Fibroblast of the conjunctiva (primary cell): Measurements from ENCODE around the gene ARL16.

Experiments used
- DNase-seq: peaks from one replicate; pipeline ENCODE4 v3.0.0-alpha.2; 2010; ENCODE audit warnings: low read depth

Gene ARL16

GRCh38 chr17:81666342-81667191, 17.0 kb downstream of the ARL16 start, which contains the start of the genes CCDC137 and OXLD1:
TSS of gene CCDC137 (plus strand) at chr17:81666737. CDS start at chr17:81666767, 30 bp downstream.
TSS of gene OXLD1 (minus strand) at chr17:81666605. CDS start at chr17:81666577, 28 bp downstream.
- peak; percentile 92 for DNase-seq

- no peak for DNase-seq
Measured at GRCh38 chr17:81666092-81666341, 17.6 kb downstream of the ARL16 start.

GRCh38 chr17:81665205-81666091, 18.1 kb downstream of the ARL16 start:
- DNase-seq, result no peak

GRCh38 chr17:81664051-81664470, 19.5 kb downstream of the ARL16 start:
- DNase-seq, result no peak

GRCh38 chr17:81662002-81662401, 21.6 kb downstream of the ARL16 start:
- no peak for DNase-seq

- DNase-seq, result no peak
Measured at GRCh38 chr17:81660441-81660840, 23.2 kb downstream of the ARL16 start.

- DNase-seq, result no peak
Measured at GRCh38 chr17:81659038-81659437, 24.6 kb downstream of the ARL16 start.

- DNase-seq, result no peak
Measured at GRCh38 chr17:81656835-81657234, 26.8 kb downstream of the ARL16 start.

- DNase-seq, result no peak
Measured at GRCh38 chr17:81656118-81656743, 27.4 kb downstream of the ARL16 start, which contains the start of gene PDE6G. TSS of gene PDE6G (minus strand) at chr17:81656542. CDS start at chr17:81653305, 3,237 bp downstream.

- no peak for DNase-seq
Measured at GRCh38 chr17:81655378-81656117, 28.0 kb downstream of the ARL16 start.

GRCh38 chr17:81652906-81653771, 30.5 kb downstream of the ARL16 start:
- DNase-seq, result no peak

- DNase-seq, result peak; percentile 78
Measured at GRCh38 chr17:81651692-81652091, 31.9 kb downstream of the ARL16 start.

- DNase-seq, result no peak
Measured at GRCh38 chr17:81650951-81651350, 32.6 kb downstream of the ARL16 start.

- no peak for DNase-seq
Measured at GRCh38 chr17:81648707-81649085, 34.9 kb downstream of the ARL16 start.

GRCh38 chr17:81648013-81648706, 35.4 kb downstream of the ARL16 start:
- DNase-seq, result no peak

- no peak for DNase-seq
Measured at GRCh38 chr17:81647640-81648012, 36.0 kb downstream of the ARL16 start.

GRCh38 chr17:81646869-81647600, 36.6 kb downstream of the ARL16 start:
- no peak for DNase-seq

GRCh38 chr17:81644976-81645952, 38.3 kb downstream of the ARL16 start:
- DNase-seq, result no peak
